Gastrocnemius medialis (tissue), 4 donors: ENCODE results near the gene NDOR1.

Experiments used
- POLR2A ChIP-seq, 2 donors: fragments of 450-650 bp; IDR thresholded peaks; one replicate each; pipeline ENCODE4 v1.6.1; 2017; ENCODE audit warnings: antibody characterized with exemption in 2 of 2, mild to moderate bottlenecking in 2 of 2, moderate library complexity in 2 of 2
- TF ChIP-seq, protein P1 (sequence below), 5 experiments: fragments of 450-650 bp in 3 of 5; fragments of 200-600 bp in 2 of 5; sonication (generic) in 2 of 5; IDR thresholded peaks in 4 of 5; conservative IDR thresholded peaks in 1 of 5; 1 replicate in 4 of 5; 2 replicates in 1 of 5; pipeline ENCODE4 v1.5.1; 2016 to 2019; ENCODE audit warnings: antibody characterized with exemption in 5 of 5, mild to moderate bottlenecking in 3 of 5, moderate library complexity in 3 of 5

GRCh38 chr9:137252555-137253506, 47.3 kb downstream of the NDOR1 start:
- TF ChIP-seq, protein P1, sequence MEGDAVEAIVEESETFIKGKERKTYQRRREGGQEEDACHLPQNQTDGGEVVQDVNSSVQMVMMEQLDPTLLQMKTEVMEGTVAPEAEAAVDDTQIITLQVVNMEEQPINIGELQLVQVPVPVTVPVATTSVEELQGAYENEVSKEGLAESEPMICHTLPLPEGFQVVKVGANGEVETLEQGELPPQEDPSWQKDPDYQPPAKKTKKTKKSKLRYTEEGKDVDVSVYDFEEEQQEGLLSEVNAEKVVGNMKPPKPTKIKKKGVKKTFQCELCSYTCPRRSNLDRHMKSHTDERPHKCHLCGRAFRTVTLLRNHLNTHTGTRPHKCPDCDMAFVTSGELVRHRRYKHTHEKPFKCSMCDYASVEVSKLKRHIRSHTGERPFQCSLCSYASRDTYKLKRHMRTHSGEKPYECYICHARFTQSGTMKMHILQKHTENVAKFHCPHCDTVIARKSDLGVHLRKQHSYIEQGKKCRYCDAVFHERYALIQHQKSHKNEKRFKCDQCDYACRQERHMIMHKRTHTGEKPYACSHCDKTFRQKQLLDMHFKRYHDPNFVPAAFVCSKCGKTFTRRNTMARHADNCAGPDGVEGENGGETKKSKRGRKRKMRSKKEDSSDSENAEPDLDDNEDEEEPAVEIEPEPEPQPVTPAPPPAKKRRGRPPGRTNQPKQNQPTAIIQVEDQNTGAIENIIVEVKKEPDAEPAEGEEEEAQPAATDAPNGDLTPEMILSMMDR (IDR thresholded peaks at IDR 0.05 in 4 of 5, conservative IDR thresholded peaks at IDR 0.05 in 1 of 5): no peak
- no peak for TF ChIP-seq POLR2A (IDR thresholded peaks at IDR 0.05)
